H1 (cell line): ENCODE results near the gene WDR91. TPM values are rescaled to one million over a fixed set of nuclear protein-coding genes. Genes with fewer than 3 reads are reported as not detected.

Experiments used
- BRCA1 ChIP-seq: IDR thresholded peaks from 2 replicates; pipeline ENCODE4 v1.6.1; 2012; ENCODE audit warnings: low read depth, low read length, improper control_type of control experiment
- CHD1 ChIP-seq: IDR thresholded peaks from 2 replicates; pipeline ENCODE4 v1.6.1; 2012; ENCODE audit warnings: low read depth, low read length, improper control_type of control experiment
- HDAC2 ChIP-seq, 2 experiments: fragments of 300-600 bp in 1 of 2; sonication (generic) in 1 of 2; IDR thresholded peaks; 2 replicates each; pipeline ENCODE4 v1.6.1; 2011 to 2012; ENCODE audit warnings: low read depth in 2 of 2, low read length in 2 of 2, mild to moderate bottlenecking in 2 of 2, moderate library complexity in 2 of 2, borderline replicate concordance in 1 of 2, inconsistent platforms in 1 of 2
- KDM5A ChIP-seq: fragments of 200-600 bp; IDR thresholded peaks from 2 replicates; pipeline ENCODE4 v1.7.1; 2012; ENCODE audit warnings: mild to moderate bottlenecking, low read length, inconsistent platforms, mixed read lengths
- POLR2A ChIP-seq, 2 experiments: IDR thresholded peaks; 1 replicate in 1 of 2; 2 replicates in 1 of 2; pipeline ENCODE4 v1.6.1; 2011; ENCODE audit warnings: low read depth in 2 of 2, low read length in 2 of 2, mild to moderate bottlenecking in 2 of 2; ENCODE audit errors: control extremely low read depth in 1 of 2
- SIX5 ChIP-seq: IDR thresholded peaks from 2 replicates; pipeline ENCODE4 v1.6.1; 2011; ENCODE audit warnings: mild to moderate bottlenecking, low read depth, low read length
- YY1 ChIP-seq: IDR thresholded peaks from 2 replicates; pipeline ENCODE4 v1.6.1; 2011; ENCODE audit warnings: low read depth, mild to moderate bottlenecking, low read length
- polyA plus RNA-seq, 7 experiments: library from polyadenylated mRNA; depleted of rRNA in 3 of 7; stranded (reverse) in 5 of 7; unstranded in 2 of 7; fragments of >200 nt in 5 of 7; fragments of 200-250 nt in 2 of 7; gene quantifications; 1 replicate in 5 of 7; 2 replicates in 1 of 7; 4 replicates in 1 of 7; pipeline versions ENCODE4 v1.2.1 to v1.2.3, GENCODE V29; 2011 to 2013; ENCODE audit warnings: missing spikeins in 2 of 7, mixed read lengths in 2 of 7
- total RNA-seq: library from RNA; stranded (reverse); fragmentation: NEBNext Ultra II Directional; extraction: Animal tissue kit (Norgen Biotek cat#: 25700); gene quantifications from 2 replicates; pipeline ENCODE4 v1.2.1, GENCODE V29; 2021
- TF ChIP-seq, protein P1 (sequence below): IDR thresholded peaks from 2 replicates; pipeline ENCODE4 v1.6.1; 2012; ENCODE audit warnings: inconsistent platforms

WDR91 gene
- total and polyA plus RNA-seq, 2 of the 8 experiments (the other 6 are each of a cell fraction or from before 2014, with no cell fraction given) = 8.2 to 14.7 TPM

DNA sequence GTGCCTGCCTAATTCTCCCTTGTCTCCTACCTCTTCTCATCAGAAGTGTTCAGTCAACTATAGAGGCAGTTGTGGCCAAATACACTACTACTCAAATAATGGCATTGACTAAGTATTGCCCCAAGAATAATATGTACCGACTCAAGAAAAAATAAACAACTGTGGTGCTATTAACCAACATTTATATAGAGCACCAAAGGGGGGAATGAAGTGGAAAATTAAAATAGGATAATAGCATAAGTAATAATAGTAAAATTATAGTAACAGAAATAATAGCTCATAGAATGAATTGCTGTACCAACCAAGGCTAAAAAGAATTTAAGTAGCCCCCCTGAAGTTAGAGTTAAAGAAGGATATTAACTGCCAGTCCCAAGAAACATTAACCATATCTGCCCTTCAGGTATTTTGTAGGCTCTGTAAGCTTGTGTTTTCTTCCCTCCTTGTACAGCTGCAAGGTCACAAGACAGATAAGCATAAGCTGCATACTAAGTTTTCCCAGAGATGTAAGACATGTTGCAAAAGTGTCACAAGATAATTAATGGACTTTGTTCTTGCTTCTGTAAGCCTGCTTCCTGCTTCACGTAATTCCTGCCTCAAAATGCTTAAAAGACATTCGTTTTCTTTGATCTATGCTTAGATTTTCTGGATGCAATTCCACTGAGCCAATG, 29.9 kb downstream of the WDR91 start (continued):
- no peak for TF ChIP-seq KDM5A
- no peak for TF ChIP-seq HDAC2 (IDR thresholded peaks at IDR 0.05; ENCODE audit: borderline replicate concordance in 1 of 2, low read depth in 2 of 2, low read length in 2 of 2)
- no peak for TF ChIP-seq BRCA1
- TF ChIP-seq POLR2A (IDR thresholded peaks at IDR 0.05; ENCODE audit: control extremely low read depth in 1 of 2, low read depth in 2 of 2, low read length in 2 of 2) = no peak
- TF ChIP-seq, protein P1, sequence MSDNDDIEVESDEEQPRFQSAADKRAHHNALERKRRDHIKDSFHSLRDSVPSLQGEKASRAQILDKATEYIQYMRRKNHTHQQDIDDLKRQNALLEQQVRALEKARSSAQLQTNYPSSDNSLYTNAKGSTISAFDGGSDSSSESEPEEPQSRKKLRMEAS = no peak
- no peak for TF ChIP-seq YY1
- no peak for TF ChIP-seq SIX5
- no peak for TF ChIP-seq CHD1
